ENCODE results near the gene PFKFB4. TPM values are rescaled to one million over a fixed set of nuclear protein-coding genes. Genes with fewer than 3 reads are reported as not detected.

PFKFB4 gene
- total and polyA plus RNA-seq, 2 of the 8 experiments (the other 6 are each of a cell fraction or from before 2014, with no cell fraction given), result 10.7 to 20.1 TPM

DNA sequence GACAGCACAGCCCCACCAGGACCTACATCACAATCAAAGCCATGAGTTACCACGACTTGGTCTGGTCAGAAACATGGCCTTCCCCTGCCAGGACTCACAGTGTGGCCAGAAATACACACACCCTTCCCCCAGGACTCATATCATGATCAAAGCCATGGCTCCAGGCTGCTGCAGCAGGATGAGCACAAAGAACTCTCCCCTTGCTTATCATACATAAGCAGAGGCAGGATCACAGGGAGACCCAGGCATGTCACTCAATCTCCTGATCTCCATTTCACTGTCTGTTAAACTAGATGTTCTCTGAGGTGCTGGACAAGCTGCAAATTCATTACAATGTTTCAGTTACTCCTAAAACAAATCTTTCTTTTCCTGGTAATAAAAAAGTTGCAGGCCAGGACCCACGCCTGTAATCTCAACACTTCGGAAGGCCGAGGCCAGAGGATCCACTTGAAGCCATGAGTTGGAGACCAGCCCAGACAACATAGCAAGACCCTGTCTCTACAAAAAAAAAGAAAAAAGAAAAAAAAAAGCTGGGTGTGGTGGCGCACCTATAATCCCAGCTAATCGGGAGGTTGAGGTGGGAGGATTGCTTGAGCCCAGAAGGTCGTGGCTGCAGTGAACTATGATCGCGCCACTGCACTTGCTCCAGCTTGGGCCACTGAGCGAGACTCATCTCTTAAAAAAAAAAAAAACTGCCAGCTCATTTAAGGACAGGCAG, 1.2 kb downstream of the PFKFB4 start:
- H3K4me1 ChIP-seq (replicated peaks in 1 of 4; ENCODE audit: control insufficient read depth in 3 of 4, insufficient read depth in 4 of 4, low read length in 3 of 4), result peaks cover 2 to 23% (median 11%) of the 10 kb centered on the region in 4 experiments
- no peak overlapping the region for H3K4ac ChIP-seq (replicated peaks; ENCODE audit: insufficient read length, low read depth, low read length)
- H2BK15ac ChIP-seq (ENCODE audit: low read length), result no peak overlapping the region; the same call in 1 of the 2 replicates
- H3K4me3 ChIP-seq (ENCODE audit: extremely low read depth in 1 of 4, insufficient read depth in 2 of 4, low read depth in 3 of 4, low read length in 4 of 4), result peak overlapping the region in 2 of 4 experiments; percentile 2 to 68; a peak in 3 of 8 replicates
- no peak overlapping the region for H2BK20ac ChIP-seq (ENCODE audit: low read length)
- no peak overlapping the region for H3K9ac ChIP-seq (replicated peaks in 1 of 4; ENCODE audit: extremely low read depth in 1 of 4, low read depth in 3 of 4, low read length in 3 of 4)
- H3K9me3 ChIP-seq (ENCODE audit: insufficient read depth in 2 of 2, low read depth in 1 of 2, low read length in 1 of 2), result no peaks in the 10 kb centered on the region
- H2AFZ ChIP-seq (ENCODE audit: low read length), result no peak overlapping the region
- peak overlapping the region; percentile 40; the same call in 1 of the 2 replicates for H2AK5ac ChIP-seq (ENCODE audit: low read depth, low read length)
- peaks cover 0 to 27% of the 10 kb centered on the region in 2 experiments; a peak in 1 of 4 replicates for H3K79me2 ChIP-seq (ENCODE audit: control insufficient read depth in 1 of 2, insufficient read depth in 2 of 2, low read length in 2 of 2)
- H3K36me3 ChIP-seq (ENCODE audit: control insufficient read depth in 2 of 4, insufficient read depth in 4 of 4, low read length in 3 of 4), result no peaks in the 10 kb centered on the region
- no peak overlapping the region for H3K56ac ChIP-seq (replicated peaks; ENCODE audit: insufficient read length, low read depth, low read length)
- peaks cover 0 to 8% of the 10 kb centered on the region in 2 experiments for H4K20me1 ChIP-seq (replicated peaks in 1 of 2; ENCODE audit: control insufficient read depth in 1 of 2, insufficient read depth in 2 of 2, low read length in 2 of 2)
- H2BK12ac ChIP-seq (ENCODE audit: low read depth, low read length), result no peak overlapping the region
- 0 out of 2 replicates have a peak overlapping the region, but pooled peaks have one; percentile 44 for H2BK5ac ChIP-seq (ENCODE audit: low read depth, low read length)
- no peak overlapping the region for H3K14ac ChIP-seq (ENCODE audit: insufficient read length)
- no peak overlapping the region for H3K23ac ChIP-seq (ENCODE audit: insufficient read length)
- H4K5ac ChIP-seq (ENCODE audit: insufficient read length, low read depth, low read length), result no peak overlapping the region
- H3K18ac ChIP-seq (ENCODE audit: extremely low read depth, low read length), result no peak overlapping the region; the same call in 1 of the 2 replicates
- 85% methylated on average over 10 of the region's 10 CpGs; no CpG with 5 or more reads in 1 of the 2 experiments for WGBS, 2 experiments (ENCODE audit: extremely low coverage in 1 of 2, insufficient coverage in 1 of 2, insufficient read length in 1 of 2, insufficient replicate concordance in 2 of 2, low coverage in 1 of 2, low lambda C conversion rate in 2 of 2, missing lambda C conversion rate in 1 of 2)
- H2BK120ac ChIP-seq (replicated peaks; ENCODE audit: low read depth, low read length), result no peak overlapping the region
- H3K79me1 ChIP-seq (ENCODE audit: low read depth, low read length), result peaks cover 11% of the 10 kb centered on the region
- ChIA-PET POLR2A (ENCODE audit: partially characterized antibody) (interaction anchor here (1.0 to 6.0 kb wide), 7 partner anchors 13 to 276 kb away, joined by 3 to 34 read pairs (median 4); partner anchors contain the start of genes ATRIP and CELSR3), CTCF (ENCODE audit: partially characterized antibody) (interaction anchor here (0.6 to 3.6 kb wide), 5 partner anchors 80 to 934 kb away, joined by 3 to 15 read pairs (median 5); partner anchors contain the start of genes CCDC51, SLC26A6 and TMA7)
- FAIRE-seq (no peak), DNase-seq (ENCODE audit: low read depth in 1 of 2, low spot score in 2 of 2) (no peak)
- no peak overlapping the region for H3K27ac ChIP-seq (ENCODE audit: low read depth, low read length)
- H3K4me2 ChIP-seq (ENCODE audit: insufficient read depth in 1 of 2, low read depth in 2 of 2, low read length in 2 of 2), result peak overlapping the region; percentile 78 to 84
- H4K8ac ChIP-seq (ENCODE audit: extremely low read depth, insufficient read depth, low read length), result 0 out of 2 replicates have a peak overlapping the region, but pooled peaks have one; percentile 4
- H4K91ac ChIP-seq (replicated peaks; ENCODE audit: insufficient read length, low read length), result peak overlapping the region; percentile 47
- H3K23me2 ChIP-seq (ENCODE audit: low read depth, low read length), result peaks cover 2% of the 10 kb centered on the region; the same call in 1 of the 2 replicates
- H3K27me3 ChIP-seq (replicated peaks in 1 of 4; ENCODE audit: control insufficient read depth in 3 of 4, extremely low read depth in 1 of 4, insufficient read depth in 3 of 4, low read length in 3 of 4), result no peaks in the 10 kb centered on the region
- TF ChIP-seq, protein P1, sequence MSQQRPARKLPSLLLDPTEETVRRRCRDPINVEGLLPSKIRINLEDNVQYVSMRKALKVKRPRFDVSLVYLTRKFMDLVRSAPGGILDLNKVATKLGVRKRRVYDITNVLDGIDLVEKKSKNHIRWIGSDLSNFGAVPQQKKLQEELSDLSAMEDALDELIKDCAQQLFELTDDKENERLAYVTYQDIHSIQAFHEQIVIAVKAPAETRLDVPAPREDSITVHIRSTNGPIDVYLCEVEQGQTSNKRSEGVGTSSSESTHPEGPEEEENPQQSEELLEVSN (IDR thresholded peaks at IDR 0.05), result no peak
- no peak for TF ChIP-seq NRF1 (IDR thresholded peaks at IDR 0.05; ENCODE audit: low read depth, low read length)
- no peak for TF ChIP-seq PHF8 (conservative IDR thresholded peaks at IDR 0.05; ENCODE audit: low read depth, low read length)
- TF ChIP-seq RAD21 (IDR thresholded peaks at IDR 0.05 in 1 of 2, conservative IDR thresholded peaks at IDR 0.05 in 1 of 2; ENCODE audit: low read depth in 2 of 2, low read length in 2 of 2), result no peak
- TF ChIP-seq TCF12 (IDR thresholded peaks at IDR 0.05; ENCODE audit: low read depth, low read length), result no peak
- TF ChIP-seq, protein P2, sequence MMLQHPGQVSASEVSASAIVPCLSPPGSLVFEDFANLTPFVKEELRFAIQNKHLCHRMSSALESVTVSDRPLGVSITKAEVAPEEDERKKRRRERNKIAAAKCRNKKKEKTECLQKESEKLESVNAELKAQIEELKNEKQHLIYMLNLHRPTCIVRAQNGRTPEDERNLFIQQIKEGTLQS (IDR thresholded peaks at IDR 0.05; ENCODE audit: insufficient read depth, low read depth, low read length), result no peak
- TF ChIP-seq CBX5 (IDR thresholded peaks at IDR 0.05; ENCODE audit: low read depth, low read length), result no peak
- TF ChIP-seq KDM5A (IDR thresholded peaks at IDR 0.05; ENCODE audit: low read length), result no peak
- no peak for TF ChIP-seq SIX5 (IDR thresholded peaks at IDR 0.05; ENCODE audit: low read depth, low read length)
- TF ChIP-seq TAF1 (IDR thresholded peaks at IDR 0.05; ENCODE audit: low read depth, low read length), result no peak

Measured in H1 (cell line).